GM12878 (cell line): ENCODE results near the gene DENND4C. TPM values are rescaled to one million over a fixed set of nuclear protein-coding genes. Genes with fewer than 3 reads are reported as not detected.

Experiments
- ATAC-seq: fragments of 200-7000 bp; cut with Tn5 transposase; 3 replicates; pipeline ENCODE4 v1.9.1; 2020; ENCODE audit warnings: mild to moderate bottlenecking, moderate library complexity
- BruUV-seq: library from RNA; stranded (reverse); fragments of 400-500 nt; replicated peaks from 2 replicates; lab custom pipeline; 2021; lab: Mats Ljungman, UMichigan
- CTCF ChIA-PET: fragments of 300-600 bp; sonication (Branson Sonifier 250); formaldehyde crosslinking; extraction: SDS; loops from one replicate; lab custom pipeline; 2021; ENCODE audit warnings: inconsistent platforms; lab: Yijun Ruan, JAX
- POLR2A ChIA-PET: fragments of 350-600 bp; formaldehyde crosslinking; extraction: SDS; loops from one replicate; lab custom pipeline; 2021; ENCODE audit warnings: inconsistent platforms; lab: Charles Lee
- RAD21 ChIA-PET: fragments of 300-600 bp; sonication (Branson Sonifier 250); formaldehyde crosslinking; loops from one replicate; lab custom pipeline; 2023; ENCODE audit warnings: antibody characterized with exemption; ENCODE audit not compliant: unreplicated experiment; lab: Charles Lee
- SMC1A ChIA-PET: fragments of 300-600 bp; sonication (Branson Sonifier 250); formaldehyde crosslinking; loops from one replicate; lab custom pipeline; 2023; ENCODE audit not compliant: unreplicated experiment, uncharacterized antibody; lab: Charles Lee
- DNase-seq: peaks from one replicate; pipeline ENCODE4 v3.0.0-alpha.2; 2011; ENCODE audit warnings: low read depth, low spot score
- FAIRE-seq: peaks from 3 replicates; lab custom pipeline; 2011; peaks lifted over from hg19 to GRCh38; lab: Jason Lieb, UNC
- H2AFZ ChIP-seq: 2 replicates; pipeline ENCODE4 v1.6.0; 2011; ENCODE audit warnings: low read depth, low read length, control low read depth; ENCODE audit not compliant: control insufficient read depth
- H3K27ac ChIP-seq: 2 replicates; pipeline ENCODE4 v1.5.1; 2011; ENCODE audit warnings: control low read depth; ENCODE audit not compliant: control insufficient read depth, insufficient read depth
- H3K27me3 ChIP-seq, 2 experiments: replicated peaks in 1 of 2; 2 replicates each; pipeline versions ENCODE4 v1.6.0 to v1.6.1; 2011; ENCODE audit warnings: low read length in 1 of 2; ENCODE audit not compliant: control insufficient read depth in 2 of 2, insufficient read depth in 2 of 2
- H3K36me3 ChIP-seq, 2 experiments: 2 replicates each; pipeline ENCODE4 v1.5.1; 2011; ENCODE audit warnings: low read length in 1 of 2; ENCODE audit not compliant: control insufficient read depth in 2 of 2, insufficient read depth in 2 of 2
- H3K4me1 ChIP-seq: 2 replicates; pipeline ENCODE4 v1.6.1; 2011; ENCODE audit warnings: mild to moderate bottlenecking, low read length, moderate library complexity, mixed read lengths; ENCODE audit not compliant: control insufficient read depth, insufficient read depth
- H3K4me2 ChIP-seq: 2 replicates; pipeline ENCODE4 v1.6.0; 2011; ENCODE audit warnings: control low read depth; ENCODE audit not compliant: control insufficient read depth, insufficient read depth
- H3K4me3 ChIP-seq: fragments of 200-600 bp; sonication (generic); 2 replicates; pipeline ENCODE4 v1.5.1; 2016
- H3K79me2 ChIP-seq: 2 replicates; pipeline ENCODE4 v1.6.0; 2011; ENCODE audit warnings: low read length; ENCODE audit not compliant: control insufficient read depth, insufficient read depth
- H3K9ac ChIP-seq: 2 replicates; pipeline ENCODE4 v1.8.0; 2011; ENCODE audit warnings: low read length, control low read depth, mixed read lengths; ENCODE audit not compliant: control insufficient read depth, insufficient read depth
- H3K9me3 ChIP-seq: replicated peaks from 3 replicates; pipeline ENCODE4 v1.5.1; 2011; ENCODE audit warnings: mild to moderate bottlenecking, low read length; ENCODE audit not compliant: control insufficient read depth, insufficient read depth
- H4K20me1 ChIP-seq: 2 replicates; pipeline ENCODE4 v1.6.0; 2011; ENCODE audit not compliant: control insufficient read depth, insufficient read depth
- ASH2L ChIP-seq: fragments of 300-600, 200-600 bp; sonication (generic); IDR thresholded peaks from 2 replicates; pipeline ENCODE4 v1.6.1; 2017; ENCODE audit warnings: low read depth, mild to moderate bottlenecking, borderline replicate concordance
- NFIC ChIP-seq: IDR thresholded peaks from 2 replicates; pipeline ENCODE4 v1.6.1; 2012; ENCODE audit warnings: low read depth, mild to moderate bottlenecking, inconsistent platforms, low read length, moderate library complexity
- NFYB ChIP-seq: IDR thresholded peaks from 2 replicates; pipeline ENCODE4 v1.6.1; 2011; ENCODE audit warnings: low read depth, mild to moderate bottlenecking, low read length, improper control_type of control experiment, moderate library complexity; ENCODE audit not compliant: insufficient read depth
- PML ChIP-seq: IDR thresholded peaks from 2 replicates; pipeline ENCODE4 v1.6.1; 2012; ENCODE audit warnings: low read length, inconsistent platforms
- RBBP5 ChIP-seq: fragments of 200-600 bp; sonication (generic); conservative IDR thresholded peaks from 2 replicates; pipeline ENCODE4 v1.6.1; 2016
- WGBS: methylation state at CpG from one replicate; pipeline ENCODE4 v1.1.6; 2016; ENCODE audit warnings: low lambda C conversion rate; ENCODE audit not compliant: insufficient replicate concordance, insufficient coverage; ENCODE audit errors: missing lambda C conversion rate; 5-methylcytosine and 5-hydroxymethylcytosine counted together
- in situ Hi-C: fragments of 300-500 bp; cut with MboI; formaldehyde crosslinking; loops from 9 replicates; pipeline ENCODE4 v1.14.3; 2018; ENCODE audit warnings: mixed read lengths
- intact Hi-C: fragments of 100-400 bp; cut with micrococcal nuclease; formaldehyde crosslinking; loops from one replicate; pipeline ENCODE4 v1.14.2; 2022; ENCODE audit not compliant: unreplicated experiment
- polyA plus RNA-seq, 11 experiments: library from polyadenylated mRNA; depleted of rRNA in 4 of 11; unstranded in 6 of 11; stranded (reverse) in 5 of 11; fragments of >200 nt; fragmentation: Nextera tagmentation in 4 of 11; fragmentation: Illumina TruSeq in 1 of 11; extraction: Ambion mirVana in 4 of 11; extraction: Trizol in 1 of 11; gene quantifications; 1 replicate in 1 of 11; 2 replicates in 10 of 11; pipeline versions ENCODE4 v1.2.1 to v1.2.3, GENCODE V29; 2011 to 2016; ENCODE audit warnings: inconsistent platforms in 2 of 11, missing spikeins in 2 of 11, low read depth in 1 of 11
- total RNA-seq, 4 experiments: library from RNA; depleted of rRNA in 3 of 4; stranded (reverse); fragments of >200 nt in 3 of 4; fragmentation: Illumina TruSeq in 1 of 4; extraction: Trizol in 1 of 4; gene quantifications; 2 replicates each; pipeline versions ENCODE4 v1.2.1 to v1.2.3, GENCODE V29; 2013 to 2021
- TF ChIP-seq, protein P1 (sequence below): fragments of 450-650 bp; IDR thresholded peaks from 2 replicates; pipeline ENCODE4 v1.6.1; 2016; ENCODE audit warnings: mild to moderate bottlenecking
- TF ChIP-seq, protein P2 (sequence below): IDR thresholded peaks from 2 replicates; pipeline ENCODE4 v1.6.1; 2012; ENCODE audit warnings: low read depth, low read length, improper control_type of control experiment

DENND4C gene
- total and polyA plus RNA-seq, 10 of the 15 experiments (the other 5 are each of a cell fraction or from before 2014, with no cell fraction given) = 8.2 to 49.3 (median 24.7) TPM

DNA sequence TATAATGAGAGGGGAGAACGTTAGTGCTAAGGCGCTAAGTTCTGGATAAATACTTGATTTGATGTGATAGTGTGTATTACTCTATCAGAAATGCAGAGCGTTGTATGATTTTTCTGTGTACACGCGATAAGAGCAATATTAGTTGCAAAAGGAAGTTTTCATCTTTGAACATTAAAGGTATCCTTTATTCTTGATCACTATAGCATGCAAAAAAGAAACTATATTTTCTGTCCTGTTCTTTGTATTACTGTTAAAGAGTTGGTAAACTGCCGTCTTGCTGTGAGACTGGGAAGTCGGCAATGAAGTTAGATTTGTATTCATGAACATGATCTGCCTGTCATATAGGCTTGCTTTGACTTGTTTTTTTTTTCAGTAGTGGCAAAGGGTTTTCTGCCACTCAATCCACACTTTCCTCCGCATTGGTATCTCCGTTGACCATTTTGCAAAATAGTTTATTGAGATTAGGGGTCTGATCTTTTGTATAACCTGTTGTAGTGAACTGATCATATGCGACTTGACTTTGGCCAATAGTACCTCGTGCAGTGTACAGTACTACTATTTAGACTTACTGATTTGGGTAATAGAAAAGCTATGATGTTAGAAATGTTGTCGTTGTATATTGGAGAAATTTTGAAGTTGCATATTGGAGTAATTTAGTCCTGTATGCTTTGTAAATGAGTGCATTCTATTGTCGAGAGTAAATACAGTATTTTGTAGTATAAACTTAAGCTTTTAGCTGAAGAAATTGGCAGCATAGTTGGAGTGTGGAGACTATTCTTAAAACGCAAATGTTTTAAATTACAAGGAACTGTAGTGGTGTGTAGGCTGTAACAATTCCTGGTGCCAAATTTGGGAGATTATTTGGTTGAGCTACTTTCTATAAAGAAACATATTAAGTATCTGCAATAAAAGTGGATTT is 1.7 kb downstream of the DENND4C start:
- ATAC-seq (no peak), FAIRE-seq (peak; percentile 84), DNase-seq (no peak)
- Histone ChIP-seq H3K36me3 (no peaks in the 10 kb centered on the region), H3K9ac (peak overlapping the region; percentile 91), H3K27me3 (no peaks in the 10 kb centered on the region), H3K4me2 (peak overlapping the region; percentile 88), H4K20me1 (no peaks in the 10 kb centered on the region), H3K4me3 (peak overlapping the region; percentile 79), H3K4me1 (no peaks in the 10 kb centered on the region; the same call in 1 of the 2 replicates), H3K27ac (peak overlapping the region; percentile 94), H3K79me2 (peaks cover 60% of the 10 kb centered on the region), H2AFZ (no peak overlapping the region), H3K9me3 (no peaks in the 10 kb centered on the region)
- in situ Hi-C loops = no loop called here
- WGBS = 4% methylated on average over 14 of the region's 14 CpGs
- ChIA-PET POLR2A (interaction anchor here (0.5 to 2.7 kb wide), 19 partner anchors 9 to 223 kb away, joined by 3 to 14 read pairs (median 4); partner anchors contain the start of gene RRAGA), CTCF (interaction anchor here (0.6 to 2.4 kb wide), 18 partner anchors 10 to 233 kb away, joined by 3 to 15 read pairs (median 4); partner anchors contain the start of gene ACER2), RAD21 (interaction anchor here (0.6 to 4.1 kb wide), 25 partner anchors 10 to 225 kb away, joined by 3 to 19 read pairs (median 4); partner anchors contain the start of gene RPS6), SMC1A (interaction anchor here (0.6 to 4.3 kb wide), 26 partner anchors 8 to 225 kb away, joined by 3 to 37 read pairs (median 4); partner anchors contain the start of gene RRAGA)
- no TSS peak for BruUV-seq
- 0 out of 2 replicates have a peak, but pooled peaks have one; percentile 6 for TF ChIP-seq NFYB
- TF ChIP-seq NFIC = no peak
- TF ChIP-seq, protein P1, sequence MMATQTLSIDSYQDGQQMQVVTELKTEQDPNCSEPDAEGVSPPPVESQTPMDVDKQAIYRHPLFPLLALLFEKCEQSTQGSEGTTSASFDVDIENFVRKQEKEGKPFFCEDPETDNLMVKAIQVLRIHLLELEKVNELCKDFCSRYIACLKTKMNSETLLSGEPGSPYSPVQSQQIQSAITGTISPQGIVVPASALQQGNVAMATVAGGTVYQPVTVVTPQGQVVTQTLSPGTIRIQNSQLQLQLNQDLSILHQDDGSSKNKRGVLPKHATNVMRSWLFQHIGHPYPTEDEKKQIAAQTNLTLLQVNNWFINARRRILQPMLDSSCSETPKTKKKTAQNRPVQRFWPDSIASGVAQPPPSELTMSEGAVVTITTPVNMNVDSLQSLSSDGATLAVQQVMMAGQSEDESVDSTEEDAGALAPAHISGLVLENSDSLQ = peak; percentile 48
- 0 out of 2 replicates have a peak, but pooled peaks have one; percentile 13 for TF ChIP-seq PML
- TF ChIP-seq ASH2L = no peak
- no peak for TF ChIP-seq RBBP5
- TF ChIP-seq, protein P2, sequence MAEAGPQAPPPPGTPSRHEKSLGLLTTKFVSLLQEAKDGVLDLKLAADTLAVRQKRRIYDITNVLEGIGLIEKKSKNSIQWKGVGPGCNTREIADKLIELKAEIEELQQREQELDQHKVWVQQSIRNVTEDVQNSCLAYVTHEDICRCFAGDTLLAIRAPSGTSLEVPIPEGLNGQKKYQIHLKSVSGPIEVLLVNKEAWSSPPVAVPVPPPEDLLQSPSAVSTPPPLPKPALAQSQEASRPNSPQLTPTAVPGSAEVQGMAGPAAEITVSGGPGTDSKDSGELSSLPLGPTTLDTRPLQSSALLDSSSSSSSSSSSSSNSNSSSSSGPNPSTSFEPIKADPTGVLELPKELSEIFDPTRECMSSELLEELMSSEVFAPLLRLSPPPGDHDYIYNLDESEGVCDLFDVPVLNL = no peak
- intact Hi-C loops = loop anchor here (2.0 to 5.0 kb wide), 7 partner anchors 40 to 225 kb away; partner anchors contain the start of genes HAUS6 and RRAGA
